Endothelial cell of umbilical vein (primary cell): ENCODE results near the gene EIF1AX.
"Not testable (repeated sequence)": the region's sequence is repeated elsewhere in the genome, so short reads cannot be mapped to it uniquely, and the experiment has no call there.

Source experiments
- EZH2 ChIP-seq: IDR thresholded peaks from 2 replicates; pipeline ENCODE4 v1.6.1; 2012; ENCODE audit warnings: borderline replicate concordance, low read depth, mild to moderate bottlenecking, moderate library complexity, low read length, inconsistent platforms; ENCODE audit not compliant: severe bottlenecking
- GATA2 ChIP-seq: IDR thresholded peaks from 2 replicates; pipeline ENCODE4 v1.7.0; 2011; ENCODE audit warnings: low read depth, mild to moderate bottlenecking, moderate library complexity, mixed read lengths, low read length; ENCODE audit not compliant: insufficient read length, insufficient read depth
- MYC ChIP-seq: IDR thresholded peaks from one replicate; pipeline ENCODE4 v1.6.1; 2011; ENCODE audit warnings: mild to moderate bottlenecking, low read depth, low read length
- POLR2A ChIP-seq: IDR thresholded peaks from 2 replicates; pipeline ENCODE4 v1.6.1; 2012; ENCODE audit warnings: low read depth, mild to moderate bottlenecking, control low read depth, low read length
- POLR2AphosphoS5 ChIP-seq: IDR thresholded peaks from 2 replicates; pipeline ENCODE4 v1.6.1; 2012; ENCODE audit warnings: low read depth, mild to moderate bottlenecking, control low read depth, low read length, moderate library complexity; ENCODE audit not compliant: insufficient read depth
- TF ChIP-seq, protein P1 (sequence below), 2 donors: IDR thresholded peaks; 1 replicate in 1 of 2; 2 replicates in 1 of 2; pipeline ENCODE4 v1.5.1; 2011; ENCODE audit warnings: low read length in 2 of 2, mild to moderate bottlenecking in 2 of 2, moderate library complexity in 2 of 2, control low read depth in 1 of 2, inconsistent platforms in 1 of 2, low read depth in 1 of 2; ENCODE audit not compliant: insufficient read depth in 1 of 2; ENCODE audit errors: extremely low read depth in 1 of 2
- TF ChIP-seq, protein P2 (sequence below): IDR thresholded peaks from 2 replicates; pipeline ENCODE4 v1.6.1; 2011; ENCODE audit not compliant: insufficient read depth, insufficient read length

DNA sequence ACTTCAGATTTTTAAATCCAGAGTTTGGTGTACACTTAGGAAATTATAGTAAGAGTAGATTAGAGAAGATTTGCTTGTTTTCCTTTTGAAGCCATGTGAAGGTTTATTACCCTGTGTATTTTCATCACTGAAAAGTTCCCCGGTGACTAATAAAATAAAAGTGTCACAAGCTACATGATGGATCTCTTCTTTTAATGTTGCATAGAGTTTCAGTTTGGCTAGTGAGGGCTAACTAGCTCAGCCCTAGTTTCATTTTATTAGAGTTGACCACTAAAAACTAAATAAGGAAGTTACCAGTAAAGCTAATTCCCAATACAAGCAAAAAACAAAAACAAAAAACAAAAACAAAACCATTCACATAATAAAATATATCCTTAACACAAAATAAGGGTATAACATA lies 14.8 kb downstream of the EIF1AX start:
- TF ChIP-seq, protein P1, sequence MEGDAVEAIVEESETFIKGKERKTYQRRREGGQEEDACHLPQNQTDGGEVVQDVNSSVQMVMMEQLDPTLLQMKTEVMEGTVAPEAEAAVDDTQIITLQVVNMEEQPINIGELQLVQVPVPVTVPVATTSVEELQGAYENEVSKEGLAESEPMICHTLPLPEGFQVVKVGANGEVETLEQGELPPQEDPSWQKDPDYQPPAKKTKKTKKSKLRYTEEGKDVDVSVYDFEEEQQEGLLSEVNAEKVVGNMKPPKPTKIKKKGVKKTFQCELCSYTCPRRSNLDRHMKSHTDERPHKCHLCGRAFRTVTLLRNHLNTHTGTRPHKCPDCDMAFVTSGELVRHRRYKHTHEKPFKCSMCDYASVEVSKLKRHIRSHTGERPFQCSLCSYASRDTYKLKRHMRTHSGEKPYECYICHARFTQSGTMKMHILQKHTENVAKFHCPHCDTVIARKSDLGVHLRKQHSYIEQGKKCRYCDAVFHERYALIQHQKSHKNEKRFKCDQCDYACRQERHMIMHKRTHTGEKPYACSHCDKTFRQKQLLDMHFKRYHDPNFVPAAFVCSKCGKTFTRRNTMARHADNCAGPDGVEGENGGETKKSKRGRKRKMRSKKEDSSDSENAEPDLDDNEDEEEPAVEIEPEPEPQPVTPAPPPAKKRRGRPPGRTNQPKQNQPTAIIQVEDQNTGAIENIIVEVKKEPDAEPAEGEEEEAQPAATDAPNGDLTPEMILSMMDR (IDR thresholded peaks at IDR 0.05; ENCODE audit: extremely low read depth in 1 of 2, insufficient read depth in 1 of 2, low read depth in 1 of 2, low read length in 2 of 2) = not testable (repeated sequence)
- TF ChIP-seq EZH2, POLR2A, POLR2AphosphoS5, GATA2, MYC: not testable (repeated sequence)
- TF ChIP-seq, protein P2, sequence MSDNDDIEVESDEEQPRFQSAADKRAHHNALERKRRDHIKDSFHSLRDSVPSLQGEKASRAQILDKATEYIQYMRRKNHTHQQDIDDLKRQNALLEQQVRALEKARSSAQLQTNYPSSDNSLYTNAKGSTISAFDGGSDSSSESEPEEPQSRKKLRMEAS = not testable (repeated sequence)
